ENCODE measurements around the gene NYNRIN.

The NYNRIN gene

GRCh38 chr14:24395609-24396582, 2.9 kb upstream of the NYNRIN start:
- TF ChIP-seq CTCF (IDR thresholded peaks at IDR 0.05; ENCODE audit: low read depth, low read length): no peak
- H3K4me3 ChIP-seq (ENCODE audit: low read depth, low read length): no peak overlapping the region

GRCh38 chr14:24397639-24398292, 1.0 kb upstream of the NYNRIN start:
- no peak overlapping the region for H3K4me3 ChIP-seq (ENCODE audit: low read depth, low read length)
- no peak for TF ChIP-seq CTCF (IDR thresholded peaks at IDR 0.05; ENCODE audit: low read depth, low read length)

- no peak overlapping the region; the same call in 1 of the 2 replicates for H3K4me3 ChIP-seq (ENCODE audit: low read depth, low read length)
- TF ChIP-seq CTCF (IDR thresholded peaks at IDR 0.05; ENCODE audit: low read depth, low read length): no peak
Observed at GRCh38 chr14:24398293-24398652, 530 bp upstream of the NYNRIN start.

- peak overlapping the region; percentile 64 for H3K4me3 ChIP-seq (ENCODE audit: low read depth, low read length)
- no peak for TF ChIP-seq CTCF (IDR thresholded peaks at IDR 0.05; ENCODE audit: low read depth, low read length)
Observed at GRCh38 chr14:24399447-24399822, 632 bp downstream of the NYNRIN start.

- H3K4me3 ChIP-seq (ENCODE audit: low read depth, low read length): peak overlapping the region; percentile 64
- no peak for TF ChIP-seq CTCF (IDR thresholded peaks at IDR 0.05; ENCODE audit: low read depth, low read length)
Observed at GRCh38 chr14:24399999-24400718, 1.4 kb downstream of the NYNRIN start.

- no peak for TF ChIP-seq CTCF (IDR thresholded peaks at IDR 0.05; ENCODE audit: low read depth, low read length)
- H3K4me3 ChIP-seq (ENCODE audit: low read depth, low read length): no peak overlapping the region
Observed at GRCh38 chr14:24401810-24402702, 3.3 kb downstream of the NYNRIN start.
